DMS 273 (cell line): ENCODE results near the gene SH3TC1.

Experiments
- DNase-seq: peaks from one replicate; lab custom pipeline; 2025; ENCODE audit not compliant: unreplicated experiment; lab: John Stamatoyannopoulos, UW

Gene SH3TC1

GRCh38 chr4:8198206-8198905 lies 734 bp upstream of the SH3TC1 start:
- DNase-seq = no peak

DNA sequence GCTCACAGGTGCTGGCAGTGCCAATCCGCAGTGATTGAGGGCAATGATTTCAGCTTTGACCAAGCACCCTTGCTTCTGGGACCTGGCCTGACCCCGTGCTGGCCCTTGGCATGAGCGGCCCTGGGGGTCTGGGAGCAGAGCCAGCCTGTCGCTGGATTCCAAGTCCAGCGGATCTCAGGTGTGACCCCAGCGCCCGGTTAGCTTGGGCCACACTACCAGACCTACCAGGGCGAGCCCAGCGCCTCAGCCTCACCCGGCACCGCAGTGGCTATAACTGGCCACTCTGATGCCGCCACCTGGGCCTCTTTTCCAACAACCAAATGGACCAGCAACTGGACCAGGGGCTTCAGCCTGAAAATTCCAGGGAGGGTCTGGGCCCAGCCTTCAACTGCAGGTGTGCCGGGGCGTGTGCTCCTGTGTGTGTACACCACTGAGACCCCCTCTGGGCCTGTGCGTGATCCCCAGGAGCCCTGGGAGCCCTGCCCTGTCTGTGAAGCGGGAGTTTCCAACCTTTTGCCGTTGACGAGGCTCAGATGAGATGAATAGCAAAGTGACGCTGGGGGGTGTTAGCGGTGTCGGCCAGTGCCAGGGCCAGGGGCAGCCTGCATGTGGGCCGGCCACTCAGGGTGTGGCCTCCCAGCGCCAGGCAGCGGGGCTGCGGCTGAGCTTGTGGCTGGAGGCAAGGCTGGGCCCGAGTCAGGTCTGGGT lies 658 bp downstream of the SH3TC1 start:
- DNase-seq = no peak

- no peak for DNase-seq
These were observed 1.3 kb downstream of the SH3TC1 start for GRCh38 chr4:8200302-8200975.

GRCh38 chr4:8201321-8201781 lies 2.3 kb downstream of the SH3TC1 start:
- no peak for DNase-seq

GRCh38 chr4:8202108-8203051 lies 3.3 kb downstream of the SH3TC1 start:
- DNase-seq = no peak

GRCh38 chr4:8203052-8203401 lies 3.9 kb downstream of the SH3TC1 start:
- no peak for DNase-seq

- DNase-seq = no peak
These were observed 4.7 kb downstream of the SH3TC1 start for GRCh38 chr4:8203817-8204216.

GRCh38 chr4:8204576-8205227 lies 5.6 kb downstream of the SH3TC1 start:
- DNase-seq = no peak

DNA sequence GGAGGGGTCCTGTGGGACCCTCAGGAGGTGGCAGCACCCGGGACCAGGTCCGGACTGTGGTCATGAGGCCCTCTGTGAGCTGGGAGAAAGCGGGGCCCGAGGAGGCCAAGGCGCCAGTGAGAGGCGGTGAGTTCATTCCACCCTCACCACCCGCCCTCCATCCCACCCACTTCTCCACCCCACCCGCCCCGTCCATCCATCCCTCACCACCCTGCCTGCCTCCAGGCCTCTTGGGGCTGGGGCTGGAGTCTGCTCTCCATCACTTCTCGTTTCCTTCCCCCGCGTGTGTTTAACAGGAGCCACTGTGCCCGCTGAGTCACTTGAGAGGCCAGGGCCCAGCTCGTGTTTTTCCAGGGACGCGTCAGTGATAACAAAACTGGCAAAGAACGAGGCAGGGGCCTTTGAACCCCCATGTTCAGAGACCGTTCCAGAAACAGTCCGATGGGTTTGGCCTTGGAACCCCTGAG lies 6.2 kb downstream of the SH3TC1 start:
- DNase-seq = no peak

DNA sequence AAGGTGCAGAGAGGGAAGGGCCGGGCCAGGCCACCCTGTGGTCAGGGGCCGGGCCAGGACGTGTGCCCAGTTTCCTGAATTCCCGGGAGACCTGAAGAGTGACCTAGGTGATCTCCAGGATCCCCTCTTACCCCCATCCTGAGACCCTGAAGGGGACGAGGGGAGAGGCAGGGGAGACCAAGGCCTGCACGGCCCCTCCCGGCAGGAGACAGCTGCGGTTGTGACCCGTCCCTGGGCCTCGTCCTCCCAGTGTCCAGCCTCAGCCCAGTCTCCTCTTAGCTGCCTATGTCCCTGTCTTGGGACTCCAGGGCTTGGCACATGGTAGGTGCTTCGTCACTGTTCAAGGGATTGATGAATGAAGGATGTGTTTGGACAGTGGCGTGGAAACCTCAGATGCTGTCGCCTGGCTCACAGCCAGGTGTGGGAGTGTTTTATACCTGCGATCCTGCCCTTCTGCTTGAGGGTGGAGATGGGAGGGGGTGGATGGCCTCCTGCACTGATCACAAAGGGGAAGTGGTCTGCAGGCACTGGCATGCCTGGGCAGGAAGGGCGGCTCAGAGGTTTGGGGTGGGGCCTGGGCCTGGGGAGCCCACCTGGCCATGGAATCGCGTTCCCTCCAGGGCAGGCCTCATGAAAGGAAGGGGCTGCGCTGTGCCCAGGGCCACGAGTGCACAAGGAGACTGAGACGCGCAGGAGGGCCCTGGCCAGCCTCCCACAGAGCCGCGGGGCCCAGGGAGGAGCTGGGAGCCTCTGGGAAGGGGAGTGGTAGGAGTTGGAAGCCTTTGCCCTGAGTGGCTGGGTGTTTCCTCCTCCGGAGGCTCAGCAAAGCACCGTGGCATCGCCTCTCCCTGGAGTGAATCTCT lies 6.9 kb downstream of the SH3TC1 start:
- no peak for DNase-seq

- DNase-seq = no peak
These were observed 8.2 kb downstream of the SH3TC1 start for GRCh38 chr4:8207314-8207713.

DNA sequence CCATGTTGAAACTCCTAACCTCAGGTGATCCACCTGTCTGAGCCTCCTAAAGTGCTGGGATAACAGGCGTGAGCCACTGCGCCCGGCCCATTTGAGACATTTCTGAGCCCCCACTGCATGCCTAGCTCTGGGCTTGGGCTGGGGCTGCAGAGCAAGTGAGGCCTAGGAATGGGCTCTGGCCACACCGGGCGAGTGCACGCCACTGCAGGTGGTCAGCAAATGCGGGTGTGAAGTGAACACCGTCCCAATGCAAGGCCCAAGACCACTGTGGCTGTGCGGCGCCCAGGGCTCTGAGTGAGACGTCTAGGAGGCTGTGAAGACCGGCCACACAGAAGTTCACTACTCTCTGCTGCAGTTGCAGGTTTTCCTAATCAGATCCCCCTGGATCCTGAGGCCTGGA lies 9.5 kb downstream of the SH3TC1 start:
- no peak for DNase-seq

DNA sequence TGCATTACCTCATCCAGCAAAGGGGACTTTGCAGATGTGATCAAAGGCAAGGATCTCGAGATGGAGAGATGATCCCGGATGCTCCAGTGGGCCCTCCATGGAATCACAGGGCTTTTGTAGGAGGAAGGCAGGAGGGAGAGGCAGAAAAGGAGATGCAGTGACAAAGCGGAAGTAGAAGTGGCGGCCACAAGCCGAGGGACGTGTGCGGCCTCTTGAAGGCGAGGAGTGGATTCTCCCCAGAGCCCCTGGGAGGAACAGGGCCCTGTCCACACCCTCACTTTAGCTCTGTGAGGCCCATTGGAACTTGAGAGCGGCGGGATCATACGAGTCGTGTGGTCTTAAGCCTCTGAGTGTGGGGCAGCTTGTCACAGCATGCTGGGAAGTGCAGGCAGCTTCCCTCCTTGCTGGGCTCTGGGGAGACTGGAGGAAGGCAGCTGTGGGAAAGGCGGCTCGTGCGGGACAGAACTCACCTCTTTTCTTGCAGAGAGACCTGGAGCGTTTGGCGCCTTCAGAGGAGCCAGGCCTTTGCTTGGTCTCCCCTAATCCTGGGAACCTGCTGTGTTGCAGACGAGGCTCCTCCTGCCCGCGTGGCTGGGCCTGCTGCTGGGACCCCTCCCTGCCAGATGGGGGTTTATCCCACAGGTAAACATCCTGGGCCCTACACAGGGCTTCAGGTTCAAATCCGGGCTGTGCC lies 10.2 kb downstream of the SH3TC1 start:
- DNase-seq = no peak

DNA sequence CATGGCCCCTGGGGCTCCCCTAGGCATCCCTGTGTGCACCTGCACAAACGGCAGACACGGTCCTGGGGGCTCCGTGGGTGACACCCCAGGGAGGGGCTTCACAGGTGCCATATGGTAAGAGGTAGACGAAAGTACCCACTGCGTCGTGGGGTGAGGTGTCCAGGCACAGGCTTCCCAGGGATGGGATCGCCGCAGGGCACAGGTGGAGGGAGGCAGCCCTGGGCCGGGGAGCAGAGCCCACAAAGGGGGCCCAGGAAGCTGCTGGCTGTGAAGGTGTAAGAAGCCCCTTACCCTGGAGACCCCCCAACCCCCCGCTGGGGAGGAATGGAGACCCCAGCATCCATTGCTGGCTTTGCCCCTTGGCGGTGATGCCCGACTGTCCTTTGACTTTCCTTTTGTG lies 10.9 kb downstream of the SH3TC1 start:
- DNase-seq = no peak

DNA sequence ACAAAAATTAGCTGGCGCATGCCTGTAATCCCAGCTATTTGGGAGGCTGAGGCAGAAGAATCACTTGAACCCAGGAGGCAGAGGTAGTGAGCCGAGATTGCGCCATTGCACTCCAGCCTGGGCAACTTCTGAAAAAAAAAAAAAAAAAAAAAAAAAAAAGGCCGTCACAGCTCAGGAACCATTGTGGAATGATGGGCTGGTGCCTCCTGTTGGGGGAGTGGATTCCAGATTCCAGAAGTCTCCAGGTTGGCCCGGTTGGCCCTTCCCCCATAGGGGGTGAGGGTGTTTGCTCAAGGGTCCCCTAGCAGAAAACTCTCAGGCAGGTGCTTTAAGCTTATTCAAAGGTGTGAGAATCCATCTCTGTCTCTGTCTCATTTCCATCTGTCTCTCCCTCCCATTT lies 11.5 kb downstream of the SH3TC1 start:
- DNase-seq = no peak

DNA sequence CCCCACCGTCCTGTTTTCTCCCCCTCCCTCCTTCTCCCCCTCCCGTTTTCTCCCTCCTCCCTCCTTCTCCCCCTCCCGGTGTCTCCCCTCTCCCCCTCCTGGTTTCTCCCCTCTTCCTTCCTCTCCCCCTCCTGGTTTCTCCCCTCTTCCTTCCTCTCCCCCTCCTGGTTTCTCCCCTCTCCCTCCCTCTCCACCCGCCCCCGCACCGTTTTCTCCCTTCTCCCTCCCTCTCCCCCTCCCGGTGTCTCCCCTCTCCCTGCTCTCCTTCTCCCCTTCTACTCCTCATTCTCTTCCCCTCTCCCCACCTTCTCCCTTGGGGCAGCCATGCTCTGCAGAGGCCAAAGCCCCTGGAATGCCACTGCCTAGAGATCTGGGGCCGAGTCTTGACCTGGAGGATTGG lies 12.2 kb downstream of the SH3TC1 start:
- DNase-seq = no peak

- no peak for DNase-seq
These were observed 12.9 kb downstream of the SH3TC1 start for GRCh38 chr4:8211737-8212581.

DNA sequence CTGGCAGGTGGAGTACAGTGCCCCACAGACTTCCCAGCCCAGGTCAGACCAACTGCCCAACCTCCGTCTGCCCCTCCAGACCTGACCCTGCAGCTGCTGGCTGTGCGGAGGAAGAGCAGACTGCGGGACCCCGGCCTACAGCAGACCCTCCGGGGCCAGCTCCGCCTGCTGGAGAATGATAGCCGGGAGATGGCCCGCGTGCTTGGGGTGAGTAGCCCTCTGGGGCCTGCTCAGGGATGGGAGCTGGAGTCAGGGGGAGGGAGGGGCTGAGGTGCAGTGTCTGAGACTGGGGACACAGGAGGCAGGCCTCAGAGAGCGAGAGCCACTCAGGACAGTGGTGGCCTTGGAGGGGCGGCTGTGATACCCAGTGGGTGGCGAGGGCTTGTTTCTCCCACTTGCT lies 13.5 kb downstream of the SH3TC1 start:
- no peak for DNase-seq
